A673 (cell line): ENCODE data around the gene IMMP2L.

ENCODE experiments used
- EZH2 ChIP-seq: fragments of 200-600 bp; sonication (generic); IDR thresholded peaks from 2 replicates; pipeline ENCODE4 v1.6.1; 2017; ENCODE audit warnings: borderline replicate concordance, low read depth, mild to moderate bottlenecking, mixed read lengths, antibody characterized with exemption, low read length; ENCODE audit not compliant: poor library complexity, severe bottlenecking
- TF ChIP-seq, protein P1 (sequence below): fragments of 300-800, 200-600 bp; sonication (generic); conservative IDR thresholded peaks from 2 replicates; pipeline ENCODE4 v1.5.1; 2017; ENCODE audit warnings: low read depth, mild to moderate bottlenecking, antibody characterized with exemption, low read length, moderate library complexity, mixed read lengths

DNA sequence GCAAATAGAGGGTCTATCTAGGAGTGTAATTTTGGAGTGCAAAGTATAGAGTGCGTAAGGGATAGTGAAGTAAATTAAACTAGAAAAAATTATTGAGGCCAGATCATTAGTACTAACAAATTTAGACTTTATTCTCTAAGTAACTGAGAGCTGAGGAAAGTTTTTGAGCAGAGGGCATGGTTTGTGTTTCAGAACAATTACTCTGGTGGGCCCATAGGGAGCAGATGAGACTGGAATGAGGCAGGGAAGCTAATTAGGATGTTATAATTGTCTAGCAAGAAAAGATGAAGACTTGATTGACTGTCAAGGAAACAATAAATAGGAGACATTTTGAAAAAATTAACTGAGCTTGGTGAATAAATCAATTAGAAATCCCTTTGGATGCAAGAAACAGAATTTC is 37.8 kb upstream of the IMMP2L start:
- TF ChIP-seq, protein P1, sequence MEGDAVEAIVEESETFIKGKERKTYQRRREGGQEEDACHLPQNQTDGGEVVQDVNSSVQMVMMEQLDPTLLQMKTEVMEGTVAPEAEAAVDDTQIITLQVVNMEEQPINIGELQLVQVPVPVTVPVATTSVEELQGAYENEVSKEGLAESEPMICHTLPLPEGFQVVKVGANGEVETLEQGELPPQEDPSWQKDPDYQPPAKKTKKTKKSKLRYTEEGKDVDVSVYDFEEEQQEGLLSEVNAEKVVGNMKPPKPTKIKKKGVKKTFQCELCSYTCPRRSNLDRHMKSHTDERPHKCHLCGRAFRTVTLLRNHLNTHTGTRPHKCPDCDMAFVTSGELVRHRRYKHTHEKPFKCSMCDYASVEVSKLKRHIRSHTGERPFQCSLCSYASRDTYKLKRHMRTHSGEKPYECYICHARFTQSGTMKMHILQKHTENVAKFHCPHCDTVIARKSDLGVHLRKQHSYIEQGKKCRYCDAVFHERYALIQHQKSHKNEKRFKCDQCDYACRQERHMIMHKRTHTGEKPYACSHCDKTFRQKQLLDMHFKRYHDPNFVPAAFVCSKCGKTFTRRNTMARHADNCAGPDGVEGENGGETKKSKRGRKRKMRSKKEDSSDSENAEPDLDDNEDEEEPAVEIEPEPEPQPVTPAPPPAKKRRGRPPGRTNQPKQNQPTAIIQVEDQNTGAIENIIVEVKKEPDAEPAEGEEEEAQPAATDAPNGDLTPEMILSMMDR: no peak
- TF ChIP-seq EZH2: no peak
